ENCODE data around the gene OR4C11. TPM values are rescaled to one million over a fixed set of nuclear protein-coding genes. Genes with fewer than 3 reads are reported as not detected.

Gene OR4C11
- total and polyA plus RNA-seq, 9 donors, result not detected

GRCh38 chr11:55554169-55554568 is 53.3 kb downstream of the OR4C11 start, which contains the start of gene OR4C15:
OR4C15 (plus strand) TSS chr11:55554469; CDS start chr11:55554469, 0 bp downstream.
- intact Hi-C loops (cut with DNase I), result no loop called here
- H3K36me3 ChIP-seq, result no peaks in the 10 kb centered on the region
- no peaks in the 10 kb centered on the region for H3K4me1 ChIP-seq (ENCODE audit: insufficient read depth)
- no peaks in the 10 kb centered on the region for H3K9me3 ChIP-seq
- TF ChIP-seq POLR2A (IDR thresholded peaks at IDR 0.05) (no peak), EP300 (IDR thresholded peaks at IDR 0.05) (no peak)
- TF ChIP-seq, protein P1, sequence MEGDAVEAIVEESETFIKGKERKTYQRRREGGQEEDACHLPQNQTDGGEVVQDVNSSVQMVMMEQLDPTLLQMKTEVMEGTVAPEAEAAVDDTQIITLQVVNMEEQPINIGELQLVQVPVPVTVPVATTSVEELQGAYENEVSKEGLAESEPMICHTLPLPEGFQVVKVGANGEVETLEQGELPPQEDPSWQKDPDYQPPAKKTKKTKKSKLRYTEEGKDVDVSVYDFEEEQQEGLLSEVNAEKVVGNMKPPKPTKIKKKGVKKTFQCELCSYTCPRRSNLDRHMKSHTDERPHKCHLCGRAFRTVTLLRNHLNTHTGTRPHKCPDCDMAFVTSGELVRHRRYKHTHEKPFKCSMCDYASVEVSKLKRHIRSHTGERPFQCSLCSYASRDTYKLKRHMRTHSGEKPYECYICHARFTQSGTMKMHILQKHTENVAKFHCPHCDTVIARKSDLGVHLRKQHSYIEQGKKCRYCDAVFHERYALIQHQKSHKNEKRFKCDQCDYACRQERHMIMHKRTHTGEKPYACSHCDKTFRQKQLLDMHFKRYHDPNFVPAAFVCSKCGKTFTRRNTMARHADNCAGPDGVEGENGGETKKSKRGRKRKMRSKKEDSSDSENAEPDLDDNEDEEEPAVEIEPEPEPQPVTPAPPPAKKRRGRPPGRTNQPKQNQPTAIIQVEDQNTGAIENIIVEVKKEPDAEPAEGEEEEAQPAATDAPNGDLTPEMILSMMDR (IDR thresholded peaks at IDR 0.05), result no peak
- H3K27me3 ChIP-seq, result no peaks in the 10 kb centered on the region
- no peak within 1 kb of the TSS for H3K4me3 ChIP-seq
- DNase-seq, result no peak
- H3K27ac ChIP-seq, result no peak within 1 kb of the TSS

Other genes with a start within 250 kb of the OR4C11 start
- not detected for gene OR4A15, start 239.7 kb downstream of the OR4C11 start, total RNA-seq
- not detected for gene OR4A15, start 239.7 kb downstream of the OR4C11 start, polyA plus RNA-seq
- gene OR4C15, start 53.2 kb downstream of the OR4C11 start, total RNA-seq, result not detected
- gene OR4C15, start 53.2 kb downstream of the OR4C11 start, polyA plus RNA-seq, result not detected
- not detected for gene OR4C16, start 35.5 kb downstream of the OR4C11 start, total RNA-seq
- not detected for gene OR4C16, start 35.5 kb downstream of the OR4C11 start, polyA plus RNA-seq
- not detected for gene OR4P4, start 27.5 kb upstream of the OR4C11 start, total RNA-seq
- not detected for gene OR4P4, start 27.5 kb upstream of the OR4C11 start, polyA plus RNA-seq
- gene OR4S2, start 40.7 kb upstream of the OR4C11 start, total RNA-seq, result not detected
- not detected for gene OR4S2, start 40.7 kb upstream of the OR4C11 start, polyA plus RNA-seq
- not detected for gene OR4C6, start 54.6 kb upstream of the OR4C11 start, total RNA-seq
- not detected for gene OR4C6, start 54.6 kb upstream of the OR4C11 start, polyA plus RNA-seq
- gene OR5D13, start 165.8 kb upstream of the OR4C11 start, total RNA-seq, result not detected
- not detected for gene OR5D13, start 165.8 kb upstream of the OR4C11 start, polyA plus RNA-seq
- gene OR5D14, start 187.9 kb upstream of the OR4C11 start, total RNA-seq, result not detected
- gene OR5D14, start 187.9 kb upstream of the OR4C11 start, polyA plus RNA-seq, result not detected
- not detected for gene OR5L1, start 203.7 kb upstream of the OR4C11 start, total RNA-seq
- not detected for gene OR5L1, start 203.7 kb upstream of the OR4C11 start, polyA plus RNA-seq
- not detected for gene OR5D18, start 212.0 kb upstream of the OR4C11 start, total RNA-seq
- not detected for gene OR5D18, start 212.0 kb upstream of the OR4C11 start, polyA plus RNA-seq
- not detected for gene OR5L2, start 219.6 kb upstream of the OR4C11 start, total RNA-seq
- not detected for gene OR5L2, start 219.6 kb upstream of the OR4C11 start, polyA plus RNA-seq
- gene OR5D16, start 231.1 kb upstream of the OR4C11 start, total RNA-seq, result not detected
- not detected for gene OR5D16, start 231.1 kb upstream of the OR4C11 start, polyA plus RNA-seq

Data from ovary (tissue), 9 donors.